ENCODE measurements around the gene ZNF273. TPM values are rescaled to one million over a fixed set of nuclear protein-coding genes. Genes with fewer than 3 reads are reported as not detected.

Gene ZNF273
- total RNA-seq, 1 donor from 2014 or later = 9.6 TPM

- H3K36me3 Mint-ChIP-seq (ENCODE audit: unreplicated experiment) = peaks cover 27% of the 10 kb centered on the region
- peaks cover 2% of the 10 kb centered on the region for H3K4me1 Mint-ChIP-seq (ENCODE audit: low read depth, unreplicated experiment)
- no peak overlapping the region for H3K27ac Mint-ChIP-seq (ENCODE audit: unreplicated experiment)
- peaks cover 22% of the 10 kb centered on the region for H3K27me3 Mint-ChIP-seq (ENCODE audit: unreplicated experiment)
- peaks cover 35% of the 10 kb centered on the region for H3K9me3 Mint-ChIP-seq (ENCODE audit: unreplicated experiment)
- no peak overlapping the region for H3K4me3 Mint-ChIP-seq (ENCODE audit: unreplicated experiment)
- TF ChIP-seq CTCF (IDR thresholded peaks at IDR 0.05; ENCODE audit: partially characterized antibody, unreplicated experiment) = no peak
- DNase-seq = no peak
Observed at GRCh38 chr7:64883113-64883905, 19.8 kb upstream of the ZNF273 start.

- H3K4me1 Mint-ChIP-seq (ENCODE audit: low read depth, unreplicated experiment) = peaks cover 4% of the 10 kb centered on the region
- DNase-seq = no peak
- peaks cover 35% of the 10 kb centered on the region for H3K9me3 Mint-ChIP-seq (ENCODE audit: unreplicated experiment)
- no peak overlapping the region for H3K27ac Mint-ChIP-seq (ENCODE audit: unreplicated experiment)
- peaks cover 28% of the 10 kb centered on the region for H3K27me3 Mint-ChIP-seq (ENCODE audit: unreplicated experiment)
- no peak overlapping the region for H3K4me3 Mint-ChIP-seq (ENCODE audit: unreplicated experiment)
- TF ChIP-seq CTCF (IDR thresholded peaks at IDR 0.05; ENCODE audit: partially characterized antibody, unreplicated experiment) = no peak
- peaks cover 27% of the 10 kb centered on the region for H3K36me3 Mint-ChIP-seq (ENCODE audit: unreplicated experiment)
Observed at GRCh38 chr7:64884085-64884912, 18.8 kb upstream of the ZNF273 start.

- Mint-ChIP-seq H3K9me3 (ENCODE audit: unreplicated experiment) (peaks cover 31% of the 10 kb centered on the region), H3K4me3 (ENCODE audit: unreplicated experiment) (no peak overlapping the region), H3K27me3 (ENCODE audit: unreplicated experiment) (peaks cover 28% of the 10 kb centered on the region), H3K36me3 (ENCODE audit: unreplicated experiment) (peaks cover 27% of the 10 kb centered on the region), H3K27ac (ENCODE audit: unreplicated experiment) (no peak overlapping the region), H3K4me1 (ENCODE audit: low read depth, unreplicated experiment) (peaks cover 4% of the 10 kb centered on the region)
- DNase-seq = no peak
- TF ChIP-seq CTCF (IDR thresholded peaks at IDR 0.05; ENCODE audit: partially characterized antibody, unreplicated experiment) = no peak
Observed at GRCh38 chr7:64884913-64885370, 18.1 kb upstream of the ZNF273 start.

- TF ChIP-seq CTCF (IDR thresholded peaks at IDR 0.05; ENCODE audit: partially characterized antibody, unreplicated experiment) = no peak
- Mint-ChIP-seq H3K9me3 (ENCODE audit: unreplicated experiment) (peaks cover 24% of the 10 kb centered on the region), H3K27ac (ENCODE audit: unreplicated experiment) (no peak overlapping the region), H3K27me3 (ENCODE audit: unreplicated experiment) (peaks cover 28% of the 10 kb centered on the region), H3K36me3 (ENCODE audit: unreplicated experiment) (peaks cover 27% of the 10 kb centered on the region), H3K4me1 (ENCODE audit: low read depth, unreplicated experiment) (peaks cover 4% of the 10 kb centered on the region), H3K4me3 (ENCODE audit: unreplicated experiment) (no peak overlapping the region)
- no peak for DNase-seq
Observed at GRCh38 chr7:64885520-64886240, 17.4 kb upstream of the ZNF273 start.
